Measurements from ENCODE around the gene TMEM198. TPM values are rescaled to one million over a fixed set of nuclear protein-coding genes. Genes with fewer than 3 reads are reported as not detected.
A peak's percentile ranks its signal among the peaks of the same experiment; 100 is the strongest.

The TMEM198 gene
- total and polyA plus RNA-seq, 9 of the 15 experiments (the other 6 are each of a cell fraction or from before 2014, with no cell fraction given): 0.03 to 3.8 (median 1.0) TPM

DNA sequence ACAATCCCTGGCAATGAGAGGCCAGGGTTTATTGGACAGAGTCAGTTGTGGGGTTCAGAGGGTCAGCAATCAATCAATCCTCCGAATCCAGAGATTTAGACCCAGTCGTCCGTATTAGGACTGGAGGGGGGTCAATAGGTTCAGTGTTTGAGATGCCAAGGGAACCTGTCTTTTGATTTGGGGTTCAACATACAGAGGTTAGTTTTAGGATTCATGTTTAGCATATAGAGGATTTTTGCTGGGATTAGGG, 44.8 kb upstream of the TMEM198 start (continued):
- TF ChIP-seq, protein P1, sequence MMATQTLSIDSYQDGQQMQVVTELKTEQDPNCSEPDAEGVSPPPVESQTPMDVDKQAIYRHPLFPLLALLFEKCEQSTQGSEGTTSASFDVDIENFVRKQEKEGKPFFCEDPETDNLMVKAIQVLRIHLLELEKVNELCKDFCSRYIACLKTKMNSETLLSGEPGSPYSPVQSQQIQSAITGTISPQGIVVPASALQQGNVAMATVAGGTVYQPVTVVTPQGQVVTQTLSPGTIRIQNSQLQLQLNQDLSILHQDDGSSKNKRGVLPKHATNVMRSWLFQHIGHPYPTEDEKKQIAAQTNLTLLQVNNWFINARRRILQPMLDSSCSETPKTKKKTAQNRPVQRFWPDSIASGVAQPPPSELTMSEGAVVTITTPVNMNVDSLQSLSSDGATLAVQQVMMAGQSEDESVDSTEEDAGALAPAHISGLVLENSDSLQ (IDR thresholded peaks at IDR 0.05): peak; percentile 73
- TF ChIP-seq POU5F1 (IDR thresholded peaks at IDR 0.05; ENCODE audit: borderline replicate concordance, low read depth, low read length, partially characterized antibody): no peak
- TF ChIP-seq ZNF699 (CRISPR knock-in tag; IDR thresholded peaks at IDR 0.05; ENCODE audit: insufficient replicate concordance): no peak

DNA sequence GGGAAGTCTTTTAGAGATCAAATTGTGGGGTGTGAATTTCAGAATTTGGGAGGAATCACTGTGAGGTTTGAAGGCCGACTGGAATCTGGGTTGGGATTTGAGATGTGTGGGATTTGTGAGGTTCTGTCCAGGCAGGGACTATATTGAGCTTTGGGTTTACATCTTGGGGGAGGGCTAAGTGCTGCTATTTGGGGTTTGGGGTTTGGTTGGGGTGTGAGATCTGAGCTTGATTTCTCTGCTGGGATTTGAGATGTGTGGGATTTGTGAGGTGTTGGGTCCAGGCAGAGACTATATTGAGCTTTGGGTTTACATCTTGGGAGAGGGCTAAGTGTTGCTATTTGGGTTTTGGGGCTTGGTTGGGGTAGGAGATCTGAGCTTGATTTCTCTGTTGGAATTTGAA, 44.3 kb upstream of the TMEM198 start:
- no peaks in the 10 kb centered on the region for H4K20me1 ChIP-seq (replicated peaks; ENCODE audit: control insufficient read depth, insufficient read depth, low read length)
- H3K27ac ChIP-seq (ENCODE audit: extremely low read depth, low read depth, low read length): peak overlapping the region; percentile 95
- no TSS peak for BruUV-seq (replicated peaks)
- FAIRE-seq (no peak), DNase-seq (ENCODE audit: extremely low read depth in 1 of 4, low spot score in 3 of 4) (no peak), ATAC-seq (no peak)
- H3K4me3 ChIP-seq: peak overlapping the region; percentile 64
- intact Hi-C loops (cut with micrococcal nuclease) (no loop called here), in situ Hi-C loops (cut with MboI) (no loop called here)
- WGBS (ENCODE audit: insufficient coverage, low coverage, missing lambda C conversion rate): 0% methylated on average over 1 of the region's 1 CpG
- H3K27me3 ChIP-seq (ENCODE audit: control insufficient read depth in 2 of 2, insufficient read depth in 2 of 2, low read length in 2 of 2): no peaks in the 10 kb centered on the region
- H3K79me2 ChIP-seq (ENCODE audit: control insufficient read depth, insufficient read depth, low read length): peaks cover 56% of the 10 kb centered on the region
- TF ChIP-seq, protein P2, sequence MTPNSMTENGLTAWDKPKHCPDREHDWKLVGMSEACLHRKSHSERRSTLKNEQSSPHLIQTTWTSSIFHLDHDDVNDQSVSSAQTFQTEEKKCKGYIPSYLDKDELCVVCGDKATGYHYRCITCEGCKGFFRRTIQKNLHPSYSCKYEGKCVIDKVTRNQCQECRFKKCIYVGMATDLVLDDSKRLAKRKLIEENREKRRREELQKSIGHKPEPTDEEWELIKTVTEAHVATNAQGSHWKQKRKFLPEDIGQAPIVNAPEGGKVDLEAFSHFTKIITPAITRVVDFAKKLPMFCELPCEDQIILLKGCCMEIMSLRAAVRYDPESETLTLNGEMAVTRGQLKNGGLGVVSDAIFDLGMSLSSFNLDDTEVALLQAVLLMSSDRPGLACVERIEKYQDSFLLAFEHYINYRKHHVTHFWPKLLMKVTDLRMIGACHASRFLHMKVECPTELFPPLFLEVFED (CRISPR knock-in tag; conservative IDR thresholded peaks at IDR 0.05): 0 out of 2 replicates have a peak, but pooled peaks have one; percentile 10
- TF ChIP-seq HDAC1 (IDR thresholded peaks at IDR 0.05): peak in 1 of 2 experiments; percentile 9; a peak in 2 of 4 replicates
- no peak for TF ChIP-seq TAF1 (IDR thresholded peaks at IDR 0.05; ENCODE audit: control insufficient read depth, extremely low read depth, insufficient read depth, low read length, severe bottlenecking)
- peak; percentile 72 to 77 for TF ChIP-seq KDM1A (IDR thresholded peaks at IDR 0.05)
- TF ChIP-seq, protein P3, sequence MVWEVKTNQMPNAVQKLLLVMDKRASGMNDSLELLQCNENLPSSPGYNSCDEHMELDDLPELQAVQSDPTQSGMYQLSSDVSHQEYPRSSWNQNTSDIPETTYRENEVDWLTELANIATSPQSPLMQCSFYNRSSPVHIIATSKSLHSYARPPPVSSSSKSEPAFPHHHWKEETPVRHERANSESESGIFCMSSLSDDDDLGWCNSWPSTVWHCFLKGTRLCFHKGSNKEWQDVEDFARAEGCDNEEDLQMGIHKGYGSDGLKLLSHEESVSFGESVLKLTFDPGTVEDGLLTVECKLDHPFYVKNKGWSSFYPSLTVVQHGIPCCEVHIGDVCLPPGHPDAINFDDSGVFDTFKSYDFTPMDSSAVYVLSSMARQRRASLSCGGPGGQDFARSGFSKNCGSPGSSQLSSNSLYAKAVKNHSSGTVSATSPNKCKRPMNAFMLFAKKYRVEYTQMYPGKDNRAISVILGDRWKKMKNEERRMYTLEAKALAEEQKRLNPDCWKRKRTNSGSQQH (CRISPR knock-in tag; IDR thresholded peaks at IDR 0.05): 0 out of 2 replicates have a peak, but pooled peaks have one; percentile 30
- peak overlapping the region; percentile 87 to 88; a peak in 3 of 4 replicates for H3K9ac ChIP-seq (ENCODE audit: insufficient read depth in 1 of 2, low read depth in 2 of 2, low read length in 2 of 2)
- H3K4me1 ChIP-seq (replicated peaks in 1 of 2; ENCODE audit: control insufficient read depth in 2 of 2, insufficient read depth in 2 of 2, low read length in 2 of 2): peaks cover 47 to 60% of the 10 kb centered on the region in 2 experiments
- H2AFZ ChIP-seq (ENCODE audit: low read depth, low read length): no peak overlapping the region
- H3K9me1 ChIP-seq (ENCODE audit: control insufficient read depth, insufficient read depth, low read length): no peaks in the 10 kb centered on the region
- H3K36me3 ChIP-seq (ENCODE audit: control insufficient read depth, insufficient read depth, low read length): peaks cover 19% of the 10 kb centered on the region; the same call in 2 of the 3 replicates
- ChIA-PET POLR2A (interaction anchor here (0.5 to 4.9 kb wide), 7 partner anchors 9 to 95 kb away, joined by 3 to 37 read pairs (median 6); partner anchors contain the start of gene ASIC4), CTCF (ENCODE audit: low intra/inter-chr PET ratio) (no interaction called here)
- no peaks in the 10 kb centered on the region for H3K9me3 ChIP-seq (replicated peaks; ENCODE audit: control insufficient read depth, insufficient read depth, low read depth, low read length)
- H3K4me2 ChIP-seq (ENCODE audit: insufficient read depth, low read length): peak overlapping the region; percentile 77

Measured in K562 (cell line).